HG03103 (cell line): Measurements from ENCODE around the gene GPC6.

Source experiments
- ATAC-seq: cut with Tn5 transposase; IDR thresholded peaks from one replicate; pipeline ENCODE4 v1.9.1; 2021; ENCODE audit warnings: low read depth; ENCODE audit not compliant: unreplicated experiment

The GPC6 gene

DNA sequence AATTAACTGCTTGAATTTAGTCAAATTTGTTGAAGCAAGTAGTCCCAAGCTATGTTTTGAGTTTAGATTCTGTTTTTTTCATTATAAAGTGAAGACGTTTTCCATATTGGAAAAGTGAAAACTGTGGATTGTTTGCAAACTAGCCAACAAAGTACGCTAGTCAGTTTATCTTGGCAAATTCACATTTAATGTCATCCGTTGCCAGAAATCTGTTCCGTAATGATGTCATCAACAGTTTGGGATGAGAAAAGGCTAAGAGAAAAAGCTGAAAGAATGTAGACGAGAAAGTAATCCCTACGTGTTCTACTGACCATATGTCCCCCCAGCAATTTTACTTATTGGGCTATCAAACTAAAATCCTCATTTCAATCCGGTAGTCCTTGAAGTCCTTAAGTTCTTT lies 419.6 kb downstream of the GPC6 start:
- no peak for ATAC-seq

- ATAC-seq, result no peak
Observed at GRCh38 chr13:93649496-93649895, 422.9 kb downstream of the GPC6 start.

DNA sequence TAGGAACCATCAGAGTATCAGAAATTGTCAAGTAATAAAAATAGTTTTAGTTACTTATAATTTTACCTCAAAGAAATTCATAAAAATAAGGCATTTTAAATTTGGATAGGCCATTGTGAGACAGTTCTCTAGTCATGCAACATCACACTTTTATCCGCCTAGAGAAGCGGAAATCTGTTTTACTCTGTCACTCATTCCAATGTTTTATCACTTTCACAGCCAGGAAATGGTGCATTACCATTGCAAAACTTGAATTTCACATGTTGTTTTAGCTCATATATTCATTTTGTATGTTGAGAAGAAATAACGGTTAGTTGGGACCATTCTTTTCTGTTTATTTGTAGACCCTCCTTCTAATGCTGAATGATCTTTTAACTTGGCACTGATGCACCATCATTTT lies 427.2 kb downstream of the GPC6 start:
- ATAC-seq, result no peak

- ATAC-seq, result no peak
Observed at GRCh38 chr13:93655154-93655553, 428.5 kb downstream of the GPC6 start.

- no peak for ATAC-seq
Observed at GRCh38 chr13:93660391-93661063, 433.9 kb downstream of the GPC6 start.

GRCh38 chr13:93670866-93671265 lies 444.3 kb downstream of the GPC6 start:
- ATAC-seq, result no peak

DNA sequence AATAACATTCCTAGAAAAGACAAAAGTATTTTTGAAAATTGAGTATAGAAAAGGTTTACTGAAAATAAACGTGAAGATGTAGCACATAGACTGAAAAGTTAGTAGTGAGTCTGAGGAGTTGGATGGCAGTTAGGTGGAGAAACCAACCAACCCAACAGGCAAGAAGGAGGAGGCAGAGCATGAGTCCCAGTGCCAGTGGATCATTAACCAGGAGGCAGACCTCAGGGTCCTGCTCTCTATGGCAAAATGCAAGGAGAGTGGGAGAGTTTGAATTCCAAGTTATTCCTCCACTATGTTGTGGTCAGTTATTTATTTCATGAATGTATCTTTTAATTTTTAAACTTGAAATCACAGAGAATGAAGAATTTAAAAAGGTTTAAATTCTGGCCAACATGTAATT lies 446.4 kb downstream of the GPC6 start:
- ATAC-seq, result no peak

DNA sequence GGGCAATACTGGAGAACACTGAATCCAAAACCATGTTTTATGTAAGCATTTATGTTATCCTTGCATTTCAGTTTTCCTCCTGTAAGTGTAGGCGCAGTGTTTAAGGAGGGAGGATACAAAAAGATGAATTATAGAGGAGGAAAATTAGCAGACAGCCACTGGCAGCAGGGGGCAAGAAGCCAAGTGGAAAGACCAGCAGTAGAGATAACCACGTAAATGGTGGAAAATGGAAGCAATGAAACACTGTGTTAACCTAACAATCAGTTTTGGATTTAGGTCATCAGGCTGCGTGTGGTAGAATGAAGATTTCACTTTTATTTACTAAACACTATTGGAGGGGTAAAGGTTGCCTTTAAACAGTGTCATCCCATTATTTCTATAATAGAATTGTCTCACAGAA lies 447.3 kb downstream of the GPC6 start:
- no peak for ATAC-seq

DNA sequence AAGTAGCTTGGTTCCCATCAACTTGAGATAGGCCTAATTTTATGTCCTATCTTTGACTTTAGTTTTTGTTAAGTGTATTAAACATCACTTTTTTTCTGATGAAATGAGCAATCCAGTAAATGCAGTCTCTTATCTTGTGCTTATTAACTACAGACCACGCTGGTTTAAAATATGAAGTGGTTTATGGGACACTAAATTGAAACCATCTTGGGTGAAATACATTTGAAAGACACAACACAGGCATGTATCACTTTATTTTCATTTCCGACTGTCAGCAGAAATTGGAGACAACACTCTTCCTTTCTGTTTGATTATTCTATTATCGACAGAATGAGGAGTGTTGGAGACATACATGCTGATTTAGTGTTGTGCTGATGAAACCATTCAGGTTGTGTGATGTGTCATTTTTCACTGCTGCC lies 447.7 kb downstream of the GPC6 start:
- no peak for ATAC-seq

- no peak for ATAC-seq
Observed at GRCh38 chr13:93680329-93680728, 453.7 kb downstream of the GPC6 start.

- no peak for ATAC-seq
Observed at GRCh38 chr13:93685900-93686299, 459.3 kb downstream of the GPC6 start.

DNA sequence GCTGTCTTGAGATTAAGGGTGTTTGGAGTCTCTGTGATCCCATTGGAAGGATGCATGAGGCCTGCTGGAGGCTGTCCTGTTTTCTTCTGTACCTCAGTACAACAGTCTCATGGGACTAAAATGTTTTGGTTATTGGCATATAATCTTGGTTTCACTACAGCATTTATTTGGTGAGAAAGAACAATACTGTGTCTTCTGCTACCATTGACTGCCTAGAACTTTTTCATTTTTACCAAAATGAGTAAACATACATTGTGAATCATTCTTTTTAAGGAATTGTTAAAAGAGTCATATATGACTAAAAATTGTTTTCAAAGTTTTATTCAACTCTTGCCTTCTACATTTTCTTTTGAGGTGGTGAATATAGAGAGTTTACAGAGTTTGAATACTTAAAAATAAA lies 459.8 kb downstream of the GPC6 start:
- ATAC-seq, result no peak

GRCh38 chr13:93687261-93687660 lies 460.7 kb downstream of the GPC6 start:
- no peak for ATAC-seq

GRCh38 chr13:93689333-93689732 lies 462.7 kb downstream of the GPC6 start:
- ATAC-seq, result no peak

DNA sequence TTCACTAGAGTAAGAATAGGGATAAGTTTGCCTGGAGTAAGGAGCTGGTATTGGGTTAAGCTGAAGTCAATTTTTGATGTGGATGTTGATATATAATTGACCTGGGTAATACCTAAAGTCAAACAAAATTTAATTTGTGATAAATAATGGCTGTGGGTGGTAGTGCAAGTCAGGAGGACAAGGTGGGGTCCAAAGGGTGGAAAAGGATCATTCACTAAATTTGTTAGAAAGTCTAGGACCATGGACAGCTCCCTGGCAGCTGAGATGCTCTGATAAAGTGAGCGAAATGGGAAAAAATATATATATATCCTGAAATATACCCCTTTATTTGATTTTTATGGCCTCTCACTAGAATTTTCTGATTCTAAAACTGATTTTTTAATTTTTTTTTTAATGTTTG lies 463.5 kb downstream of the GPC6 start:
- no peak for ATAC-seq

DNA sequence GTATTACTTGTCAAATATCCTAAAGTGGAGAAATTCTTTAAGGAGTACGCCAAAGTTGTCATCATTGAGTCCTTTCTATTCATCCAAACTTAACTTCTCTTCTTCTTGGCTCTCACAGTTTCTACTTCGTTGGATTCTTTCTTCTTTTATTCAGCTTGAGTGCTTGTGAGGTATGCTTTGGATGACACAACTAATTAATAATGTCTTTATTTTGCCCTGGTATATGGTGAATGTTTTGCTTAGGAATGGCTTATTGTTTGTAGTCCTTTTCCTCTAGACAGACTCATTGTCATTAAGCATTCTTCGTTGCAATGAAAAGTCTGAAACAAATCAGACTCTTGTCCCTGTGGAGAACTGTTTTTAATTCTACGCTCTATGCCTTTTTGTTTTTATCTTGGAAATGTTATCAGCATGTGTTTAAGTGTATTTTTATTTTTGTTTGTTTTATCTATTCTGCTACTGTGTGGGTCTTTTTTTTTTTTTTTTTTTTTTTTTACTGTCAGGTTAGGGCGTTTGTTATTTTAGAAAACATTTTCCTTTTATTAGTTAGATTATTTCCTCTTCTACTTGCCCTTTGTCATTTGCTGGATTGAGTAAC lies 471.5 kb downstream of the GPC6 start:
- no peak for ATAC-seq

GRCh38 chr13:93700115-93700514 lies 473.5 kb downstream of the GPC6 start:
- no peak for ATAC-seq

GRCh38 chr13:93708308-93709075 lies 481.9 kb downstream of the GPC6 start:
- no peak for ATAC-seq

DNA sequence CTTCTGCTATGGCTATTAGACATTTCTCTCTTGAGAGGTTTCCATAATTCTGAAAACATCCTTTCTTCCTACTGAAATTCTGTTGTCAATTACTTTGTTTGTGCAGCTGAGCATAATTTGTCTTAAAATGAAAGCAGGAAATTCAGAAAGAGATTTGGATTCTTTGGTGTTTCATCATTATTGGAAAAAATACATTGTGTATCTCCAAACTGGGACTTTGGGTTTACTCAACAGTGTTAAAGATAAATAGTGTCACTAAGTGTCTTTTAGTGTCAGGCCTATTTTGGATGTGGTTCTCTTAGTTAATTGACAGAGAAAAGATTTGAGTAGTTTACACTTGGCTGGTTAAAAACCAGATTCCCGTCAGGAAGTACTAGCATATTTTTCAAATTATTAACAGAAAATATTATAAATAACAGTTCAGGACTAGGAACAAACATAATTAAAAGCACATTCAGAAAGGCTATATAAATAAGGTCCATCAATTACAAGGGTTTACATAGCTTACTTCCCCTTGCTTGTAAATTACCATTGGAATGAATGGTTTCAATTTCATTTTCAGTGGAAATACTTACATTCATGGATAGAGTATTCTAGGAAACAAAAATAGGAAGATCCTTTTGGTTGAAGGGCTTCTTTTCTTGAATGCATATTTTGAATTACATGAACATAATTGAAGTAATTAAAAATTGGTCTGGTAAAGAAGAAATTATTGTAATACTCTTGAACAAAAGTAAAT lies 483.1 kb downstream of the GPC6 start:
- ATAC-seq, result no peak

DNA sequence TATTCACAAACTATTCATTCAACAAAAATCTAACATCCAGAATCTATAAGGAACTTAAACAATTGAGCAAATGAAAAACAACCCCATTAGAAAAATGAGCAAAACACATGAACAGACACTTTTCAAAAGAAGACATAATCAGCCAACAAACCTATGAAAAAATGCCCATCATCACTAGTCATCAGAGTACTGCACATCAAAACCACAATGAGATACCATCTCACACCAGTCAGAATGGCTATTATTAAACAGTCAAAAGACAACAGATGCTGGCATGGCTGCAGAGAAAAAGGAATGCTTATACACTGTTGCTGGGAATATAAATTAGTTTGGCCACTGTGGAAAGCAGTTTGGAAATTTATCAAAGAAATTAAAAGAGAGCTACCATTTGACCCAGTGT lies 487.6 kb downstream of the GPC6 start:
- ATAC-seq, result no peak

GRCh38 chr13:93715866-93716265 lies 489.3 kb downstream of the GPC6 start:
- ATAC-seq, result no peak
